Stimulated activated memory B cell treated with anti-CD40 and anti-IgM and Interleukin-4, amounts not matched to agents 10 μg/mL and 1 μg/mL and 100 μg/mL, for 72 hours (primary cell): Measurements from ENCODE around the gene PRKACG.
A peak's percentile ranks its signal among the peaks of the same experiment; 100 is the strongest.
"Not testable (repeated sequence)": the region's sequence is repeated elsewhere in the genome, so short reads cannot be mapped to it uniquely, and the experiment has no call there.

Experiments
- ATAC-seq: fragments of 150-1000 bp; cut with Tn5 transposase; 2 replicates; pipeline ENCODE4 v1.10.0; 2021
- H3K27ac Mint-ChIP-seq: one replicate; pipeline ENCODE4 v1.8.0; 2022; ENCODE audit warnings: mild to moderate bottlenecking, mixed read lengths
- H3K27me3 Mint-ChIP-seq: one replicate; pipeline ENCODE4 v1.8.0; 2022; ENCODE audit warnings: mixed read lengths
- H3K36me3 Mint-ChIP-seq: one replicate; pipeline ENCODE4 v1.8.0; 2022; ENCODE audit warnings: mixed read lengths
- H3K4me1 Mint-ChIP-seq: one replicate; pipeline ENCODE4 v1.8.0; 2022; ENCODE audit warnings: mixed read lengths
- H3K4me3 Mint-ChIP-seq: one replicate; pipeline ENCODE4 v1.8.0; 2022; ENCODE audit warnings: mild to moderate bottlenecking, moderate library complexity, mixed read lengths
- H3K9me3 Mint-ChIP-seq: one replicate; pipeline ENCODE4 v1.8.0; 2022; ENCODE audit warnings: mixed read lengths

Gene PRKACG

GRCh38 chr9:69009708-69010107 lies 4.2 kb downstream of the PRKACG start:
- no peaks in the 10 kb centered on the region for H3K27me3 Mint-ChIP-seq
- ATAC-seq: no peak
- peaks cover 27% of the 10 kb centered on the region for H3K36me3 Mint-ChIP-seq

GRCh38 chr9:69004836-69005235 lies 9.1 kb downstream of the PRKACG start:
- H3K4me1 Mint-ChIP-seq: no peaks in the 10 kb centered on the region
- no peaks in the 10 kb centered on the region for H3K27me3 Mint-ChIP-seq
- H3K27ac Mint-ChIP-seq: no peak overlapping the region
- peaks cover 46% of the 10 kb centered on the region for H3K36me3 Mint-ChIP-seq
- ATAC-seq: no peak
- no peaks in the 10 kb centered on the region for H3K9me3 Mint-ChIP-seq
- no peak overlapping the region for H3K4me3 Mint-ChIP-seq

More at GRCh38 chr9:69009708-69010107, 4.2 kb downstream of the PRKACG start:
- H3K27ac Mint-ChIP-seq: no peak overlapping the region
- peaks cover 20% of the 10 kb centered on the region for H3K4me1 Mint-ChIP-seq
- H3K9me3 Mint-ChIP-seq: no peaks in the 10 kb centered on the region
- no peak overlapping the region for H3K4me3 Mint-ChIP-seq

- Mint-ChIP-seq H3K4me3 (no peak overlapping the region), H3K4me1 (peaks cover 6% of the 10 kb centered on the region), H3K27me3 (no peaks in the 10 kb centered on the region), H3K9me3 (no peaks in the 10 kb centered on the region), H3K27ac (no peak overlapping the region), H3K36me3 (peaks cover 55% of the 10 kb centered on the region)
- no peak for ATAC-seq
Observed at GRCh38 chr9:69003051-69003450, 10.9 kb downstream of the PRKACG start.

GRCh38 chr9:69001921-69002320 lies 12.0 kb downstream of the PRKACG start:
- H3K27me3 Mint-ChIP-seq: no peaks in the 10 kb centered on the region
- H3K27ac Mint-ChIP-seq: no peak overlapping the region
- H3K4me3 Mint-ChIP-seq: no peak overlapping the region
- peaks cover 6% of the 10 kb centered on the region for H3K4me1 Mint-ChIP-seq
- ATAC-seq: no peak
- H3K36me3 Mint-ChIP-seq: peaks cover 45% of the 10 kb centered on the region
- H3K9me3 Mint-ChIP-seq: no peaks in the 10 kb centered on the region

- H3K36me3 Mint-ChIP-seq: peaks cover 42% of the 10 kb centered on the region
- no peak overlapping the region for H3K4me3 Mint-ChIP-seq
- no peak overlapping the region for H3K27ac Mint-ChIP-seq
- H3K9me3 Mint-ChIP-seq: no peaks in the 10 kb centered on the region
- ATAC-seq: peak; percentile 82
- H3K4me1 Mint-ChIP-seq: peaks cover 6% of the 10 kb centered on the region
- no peaks in the 10 kb centered on the region for H3K27me3 Mint-ChIP-seq
Observed at GRCh38 chr9:68999393-69000105, 14.4 kb downstream of the PRKACG start.

GRCh38 chr9:68998812-68999211 lies 15.1 kb downstream of the PRKACG start:
- Mint-ChIP-seq H3K36me3 (peaks cover 43% of the 10 kb centered on the region), H3K27me3 (no peaks in the 10 kb centered on the region), H3K4me1 (peaks cover 6% of the 10 kb centered on the region), H3K9me3 (no peaks in the 10 kb centered on the region), H3K27ac (peak overlapping the region; percentile 48), H3K4me3 (no peak overlapping the region)
- ATAC-seq: no peak

- H3K36me3 Mint-ChIP-seq: peaks cover 47% of the 10 kb centered on the region
- H3K27me3 Mint-ChIP-seq: no peaks in the 10 kb centered on the region
- no peak overlapping the region for H3K4me3 Mint-ChIP-seq
- ATAC-seq: no peak
- no peaks in the 10 kb centered on the region for H3K9me3 Mint-ChIP-seq
- peaks cover 6% of the 10 kb centered on the region for H3K4me1 Mint-ChIP-seq
- H3K27ac Mint-ChIP-seq: peak overlapping the region; percentile 48
Observed at GRCh38 chr9:68998385-68998784, 15.5 kb downstream of the PRKACG start.

- peaks cover 6% of the 10 kb centered on the region for H3K4me1 Mint-ChIP-seq
- no peaks in the 10 kb centered on the region for H3K27me3 Mint-ChIP-seq
- H3K4me3 Mint-ChIP-seq: no peak overlapping the region
- H3K27ac Mint-ChIP-seq: peak overlapping the region; percentile 48
- H3K9me3 Mint-ChIP-seq: no peaks in the 10 kb centered on the region
- no peak for ATAC-seq
- H3K36me3 Mint-ChIP-seq: peaks cover 47% of the 10 kb centered on the region
Observed at GRCh38 chr9:68997666-68998065, 16.2 kb downstream of the PRKACG start.

- no peak overlapping the region for H3K4me3 Mint-ChIP-seq
- no peak for ATAC-seq
- H3K4me1 Mint-ChIP-seq: peaks cover 6% of the 10 kb centered on the region
- H3K36me3 Mint-ChIP-seq: peaks cover 41% of the 10 kb centered on the region
- no peaks in the 10 kb centered on the region for H3K27me3 Mint-ChIP-seq
- H3K9me3 Mint-ChIP-seq: no peaks in the 10 kb centered on the region
- H3K27ac Mint-ChIP-seq: peak overlapping the region; percentile 14
Observed at GRCh38 chr9:68996462-68996861, 17.5 kb downstream of the PRKACG start.

- Mint-ChIP-seq H3K27me3 (no peaks in the 10 kb centered on the region), H3K4me1 (peaks cover 6% of the 10 kb centered on the region), H3K27ac (peak overlapping the region; percentile 14), H3K4me3 (no peak overlapping the region), H3K9me3 (no peaks in the 10 kb centered on the region), H3K36me3 (peaks cover 44% of the 10 kb centered on the region)
- ATAC-seq: no peak
Observed at GRCh38 chr9:68995776-68996175, 18.1 kb downstream of the PRKACG start.

GRCh38 chr9:68991457-68991856 lies 22.5 kb downstream of the PRKACG start:
- no peak for ATAC-seq
- no peak overlapping the region for H3K27ac Mint-ChIP-seq
- peaks cover 41% of the 10 kb centered on the region for H3K36me3 Mint-ChIP-seq

GRCh38 chr9:68986949-68987348 lies 27.0 kb downstream of the PRKACG start:
- not testable (repeated sequence) for H3K27me3 Mint-ChIP-seq, ATAC-seq
- H3K4me1 Mint-ChIP-seq: peaks cover 12% of the 10 kb centered on the region

More at GRCh38 chr9:68991457-68991856, 22.5 kb downstream of the PRKACG start:
- H3K27me3 Mint-ChIP-seq: no peaks in the 10 kb centered on the region
- H3K9me3 Mint-ChIP-seq: no peaks in the 10 kb centered on the region
- no peaks in the 10 kb centered on the region for H3K4me1 Mint-ChIP-seq
- no peak overlapping the region for H3K4me3 Mint-ChIP-seq

GRCh38 chr9:68983522-68984424 lies 30.1 kb downstream of the PRKACG start:
- H3K4me1 Mint-ChIP-seq: peaks cover 36% of the 10 kb centered on the region
- peaks cover 31% of the 10 kb centered on the region for H3K36me3 Mint-ChIP-seq
- no peak overlapping the region for H3K4me3 Mint-ChIP-seq
- H3K27me3 Mint-ChIP-seq: no peaks in the 10 kb centered on the region
- no peak for ATAC-seq
- peak overlapping the region; percentile 76 for H3K27ac Mint-ChIP-seq
- no peaks in the 10 kb centered on the region for H3K9me3 Mint-ChIP-seq

More at GRCh38 chr9:68986949-68987348, 27.0 kb downstream of the PRKACG start:
- not testable (repeated sequence) for H3K27ac Mint-ChIP-seq, H3K9me3 Mint-ChIP-seq, H3K4me3 Mint-ChIP-seq
- H3K36me3 Mint-ChIP-seq: peaks cover 46% of the 10 kb centered on the region

GRCh38 chr9:68983008-68983411 lies 30.9 kb downstream of the PRKACG start:
- no peaks in the 10 kb centered on the region for H3K27me3 Mint-ChIP-seq
- H3K27ac Mint-ChIP-seq: peak overlapping the region; percentile 76
- no peak overlapping the region for H3K4me3 Mint-ChIP-seq
- peaks cover 39% of the 10 kb centered on the region for H3K36me3 Mint-ChIP-seq
- peaks cover 41% of the 10 kb centered on the region for H3K4me1 Mint-ChIP-seq
- no peak for ATAC-seq
- peaks cover 3% of the 10 kb centered on the region for H3K9me3 Mint-ChIP-seq

GRCh38 chr9:68981789-68982188 lies 32.1 kb downstream of the PRKACG start:
- Mint-ChIP-seq H3K4me1 (peaks cover 46% of the 10 kb centered on the region), H3K9me3 (peaks cover 3% of the 10 kb centered on the region), H3K36me3 (peaks cover 44% of the 10 kb centered on the region), H3K27me3 (no peaks in the 10 kb centered on the region), H3K27ac (no peak overlapping the region), H3K4me3 (no peak overlapping the region)
- no peak for ATAC-seq
